ENCODE results near the gene TTLL3. TPM values are rescaled to one million over a fixed set of nuclear protein-coding genes. Genes with fewer than 3 reads are reported as not detected.
A peak's percentile ranks its signal among the peaks of the same experiment; 100 is the strongest.

The TTLL3 gene
- polyA plus RNA-seq, 1 of the 3 experiments (the other 2 are of a cell fraction): 41.6 TPM

GRCh38 chr3:9843715-9844438 is 33.8 kb downstream of the TTLL3 start, which contains the start of gene RPUSD3:
RPUSD3 (minus strand) TSS chr3:9844008; CDS start chr3:9843990, 18 bp downstream.
- DNase-seq: peak; percentile 100
- WGBS (ENCODE audit: low lambda C conversion rate): 1% methylated on average over 18 of the region's 42 CpGs
- Histone ChIP-seq H3K9me3 (no peaks in the 10 kb centered on the region), H4K20me1 (ENCODE audit: insufficient read depth) (no peaks in the 10 kb centered on the region), H3K4me1 (ENCODE audit: control insufficient read depth in 1 of 2, insufficient read depth in 2 of 2, low read depth in 1 of 2, low read length in 1 of 2) (peaks cover 5% of the 10 kb centered on the region in 2 experiments; a peak in 2 of 4 replicates), H3K4me2 (peak within 1 kb of the TSS; percentile 94), H3K79me2 (ENCODE audit: insufficient read depth) (peaks cover 13% of the 10 kb centered on the region; the same call in 1 of the 2 replicates), H3K9me2 (no peaks in the 10 kb centered on the region), H3K9ac (peak within 1 kb of the TSS; percentile 66), H3F3A (replicated peaks; ENCODE audit: insufficient read depth) (peaks cover 3% of the 10 kb centered on the region), H2AFZ (ENCODE audit: low read depth) (peak within 1 kb of the TSS; percentile 98), H3K27me3 (ENCODE audit: insufficient read depth) (no peaks in the 10 kb centered on the region), H3K27ac (ENCODE audit: low read depth in 2 of 2, low read length in 1 of 2) (peak within 1 kb of the TSS; percentile 58 to 74), H3K4me3 (ENCODE audit: low read depth in 2 of 2, low read length in 1 of 2) (peak within 1 kb of the TSS; percentile 74 to 88), H3K36me3 (replicated peaks in 1 of 2; ENCODE audit: control insufficient read depth in 1 of 2, insufficient read depth in 2 of 2, low read length in 1 of 2) (peaks cover 8 to 13% of the 10 kb centered on the region in 2 experiments)
- POLR2A ChIA-PET: interaction anchor here (0.8 to 1.2 kb wide), 4 partner anchors 47 to 103 kb away, joined by 3 to 4 read pairs (median 4); partner anchors contain the start of genes ARPC4, JAGN1 and TADA3
- TF ChIP-seq PBX3 (IDR thresholded peaks at IDR 0.05) (peak; percentile 100), MAX (IDR thresholded peaks at IDR 0.05; ENCODE audit: low read depth) (peak; percentile 40; the same call in 1 of the 2 replicates), IRF3 (IDR thresholded peaks at IDR 0.05; ENCODE audit: low read depth, low read length) (peak; percentile 78), NFIC (IDR thresholded peaks at IDR 0.05; ENCODE audit: borderline replicate concordance) (0 out of 2 replicates have a peak, but pooled peaks have one; percentile 8), JUND (IDR thresholded peaks at IDR 0.05) (no peak), GATA2 (CRISPR knock-in tag; IDR thresholded peaks at IDR 0.05) (no peak), CHD2 (IDR thresholded peaks at IDR 0.05; ENCODE audit: low read length, partially characterized antibody) (peak; percentile 49), MXI1 (IDR thresholded peaks at IDR 0.05; ENCODE audit: low read depth, low read length) (peak; percentile 58; the same call in 1 of the 2 replicates), POLR2AphosphoS5 (IDR thresholded peaks at IDR 0.05; ENCODE audit: low read depth, low read length) (peak; percentile 86), TAF1 (IDR thresholded peaks at IDR 0.05; ENCODE audit: borderline replicate concordance, low read depth, low read length) (peak; percentile 53; the same call in 1 of the 2 replicates), RXRA (IDR thresholded peaks at IDR 0.05; ENCODE audit: borderline replicate concordance, low read depth) (no peak), ELF1 (IDR thresholded peaks at IDR 0.05) (peak; percentile 54; the same call in 1 of the 2 replicates), TEAD4 (IDR thresholded peaks at IDR 0.05; ENCODE audit: borderline replicate concordance, insufficient read depth) (no peak), GABPA (IDR thresholded peaks at IDR 0.05; ENCODE audit: low read depth) (peak; percentile 59), NRF1 (IDR thresholded peaks at IDR 0.05; ENCODE audit: low read depth, low read length) (peak; percentile 80)
- CTCF ChIA-PET: interaction anchor here (1.0 to 3.6 kb wide), 3 partner anchors 16 to 90 kb away, joined by 3 to 10 read pairs (median 4); partner anchors contain the start of gene CRELD1
